Activated CD8-positive, alpha-beta memory T cell treated with anti-CD3 and anti-CD28 coated beads for 48 hours (primary cell): Measurements from ENCODE around the gene EID3.

Experiments used
- DNase-seq, 3 experiments: peaks; one replicate each; pipeline ENCODE4 v3.0.0-alpha.2; 2020; ENCODE audit warnings: low read depth in 2 of 3, low spot score in 2 of 3

Gene EID3

GRCh38 chr12:104333692-104334255 is 30.2 kb downstream of the EID3 start:
- DNase-seq, result no peak

DNA sequence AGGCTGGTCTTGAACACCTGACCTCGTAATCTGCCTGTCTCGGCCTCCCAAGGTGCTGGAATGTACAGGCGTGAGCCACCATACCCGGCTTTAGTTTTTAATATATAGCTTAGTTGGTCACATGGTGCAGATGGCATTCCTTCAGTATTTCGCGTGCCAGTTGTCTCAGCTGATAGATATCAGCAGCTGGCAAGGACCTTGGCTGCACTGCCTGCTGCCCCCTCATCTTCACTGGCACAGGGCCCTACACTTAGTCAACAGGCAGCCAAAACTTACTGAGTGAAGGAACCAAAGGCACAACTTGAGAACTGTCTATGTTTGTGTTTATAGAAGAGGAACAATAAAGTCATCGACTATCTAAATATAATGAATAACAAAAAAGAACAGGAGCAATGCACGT is 31.0 kb downstream of the EID3 start:
- no peak for DNase-seq

GRCh38 chr12:104336115-104336514 is 32.6 kb downstream of the EID3 start:
- no peak for DNase-seq

DNA sequence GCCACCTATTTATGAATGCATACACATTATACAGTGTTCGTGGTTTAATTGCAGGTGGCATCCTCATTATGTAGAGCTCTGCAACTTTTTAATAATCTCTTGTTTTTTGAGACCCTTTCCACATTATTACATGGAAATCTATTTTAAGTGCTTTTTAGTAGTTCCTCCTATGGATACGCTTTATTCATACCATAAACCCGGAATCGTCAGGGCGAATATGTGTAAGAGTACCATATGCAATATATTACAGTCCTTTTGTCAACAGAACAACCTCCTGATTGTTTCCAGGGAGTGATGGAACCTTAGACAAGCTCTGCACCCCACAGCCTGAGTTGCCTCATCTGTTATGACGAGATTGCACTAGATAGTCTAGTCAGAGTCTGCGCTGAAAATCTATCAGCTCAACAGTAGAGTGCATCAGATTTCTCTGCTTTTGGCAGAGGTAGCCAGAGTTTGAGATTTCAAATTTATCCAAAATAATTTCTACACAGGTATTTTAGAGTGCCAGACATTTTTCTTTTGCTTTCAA is 33.6 kb downstream of the EID3 start:
- DNase-seq, result no peak

DNA sequence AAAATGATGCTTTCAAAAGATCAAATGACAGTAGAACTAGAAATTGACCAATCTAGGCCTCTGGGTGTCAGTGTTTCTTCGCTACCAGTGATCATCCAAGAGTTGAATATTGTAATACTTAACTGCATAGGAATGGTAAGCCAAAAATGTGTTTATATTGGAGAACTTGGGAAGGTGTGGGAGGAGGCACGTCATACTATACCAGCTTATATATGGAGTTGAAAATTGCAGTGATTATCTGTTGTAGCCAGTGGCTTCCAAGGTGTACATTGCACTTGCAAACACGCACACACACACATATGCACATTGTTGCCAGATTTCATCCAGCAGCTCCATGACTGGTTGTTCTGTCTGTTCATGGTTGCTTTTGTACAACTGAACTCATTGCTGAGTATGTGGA is 36.1 kb downstream of the EID3 start:
- no peak for DNase-seq

DNA sequence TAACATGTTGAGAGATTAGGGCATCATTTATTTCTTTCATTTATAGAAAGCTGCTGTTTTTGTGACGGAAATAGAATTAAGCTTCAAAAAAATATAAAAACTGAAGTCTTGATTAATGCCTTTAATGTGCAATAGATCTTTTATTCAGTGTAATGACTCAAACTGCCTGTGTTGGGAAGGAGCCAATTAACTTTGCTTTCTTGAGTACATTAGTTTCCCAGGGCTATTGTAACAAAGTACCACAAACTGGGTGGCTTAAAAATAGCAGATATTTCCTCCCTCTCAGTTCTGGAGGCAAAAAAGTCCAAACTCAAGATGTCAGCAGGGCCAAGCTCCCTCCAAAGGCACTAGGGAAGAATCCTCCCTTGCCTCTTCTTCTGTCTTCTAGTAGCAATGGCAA is 36.6 kb downstream of the EID3 start:
- DNase-seq, result no peak

GRCh38 chr12:104340925-104341611 is 37.5 kb downstream of the EID3 start:
- no peak for DNase-seq

DNA sequence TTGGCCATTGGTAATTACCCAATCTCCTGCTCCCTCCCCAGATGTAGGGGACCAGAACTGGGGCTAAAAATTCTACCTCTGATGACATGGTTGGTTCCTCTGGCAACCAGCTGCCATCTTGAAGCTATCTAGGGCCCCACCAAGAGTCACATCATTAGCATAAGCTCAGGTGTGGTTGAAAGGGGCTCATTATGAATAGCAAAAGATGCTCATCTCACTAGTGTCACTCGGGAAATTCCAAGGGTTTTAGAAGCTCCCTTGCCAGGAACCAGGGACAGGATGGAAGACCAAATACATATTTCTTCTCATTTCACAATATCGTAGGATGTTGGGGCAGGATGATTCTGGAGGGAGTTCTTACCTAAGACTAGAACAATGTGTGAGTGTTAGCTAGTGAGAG is 38.6 kb downstream of the EID3 start:
- DNase-seq, result no peak

GRCh38 chr12:104342635-104343249 is 39.2 kb downstream of the EID3 start:
- no peak for DNase-seq

GRCh38 chr12:104344682-104345081 is 41.1 kb downstream of the EID3 start:
- no peak for DNase-seq

DNA sequence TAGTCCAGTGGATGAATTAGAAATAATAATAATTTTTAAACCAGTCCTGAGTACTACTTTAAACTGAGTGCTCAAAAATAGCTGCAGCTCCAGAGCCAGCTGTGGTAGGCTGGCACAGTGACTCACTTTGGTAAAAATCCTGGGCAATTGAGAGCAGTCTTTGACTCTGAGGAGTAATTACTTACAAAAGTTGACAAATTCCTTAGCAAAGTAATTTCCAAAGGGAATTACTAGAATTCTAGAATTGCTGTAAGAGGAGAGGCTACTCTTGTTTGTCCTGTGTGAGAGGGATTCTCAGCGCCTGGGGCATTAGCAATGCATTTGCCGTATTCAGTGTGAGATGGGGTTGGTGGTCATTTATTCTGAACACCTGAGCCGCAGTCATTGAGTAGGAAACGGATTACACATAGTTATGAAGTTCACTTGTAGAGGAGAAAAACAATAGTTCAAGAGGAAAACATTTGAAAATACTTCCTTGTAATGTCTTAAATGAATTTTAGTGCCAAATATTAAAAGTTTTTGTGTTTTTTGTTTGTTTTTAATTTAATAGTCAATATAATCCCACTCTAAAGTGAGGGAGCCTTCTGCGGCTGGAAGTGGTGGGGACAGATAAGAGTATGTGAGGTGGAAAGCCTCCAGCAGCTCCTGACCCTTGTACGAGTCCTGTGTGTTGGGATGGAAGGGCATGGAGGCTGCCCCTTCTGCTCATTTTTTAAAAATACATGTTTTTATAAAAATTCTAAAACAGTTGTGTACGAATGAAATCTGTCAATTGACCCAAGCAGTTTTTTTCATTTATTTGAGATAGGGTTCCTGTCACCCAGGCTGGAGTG is 41.9 kb downstream of the EID3 start:
- DNase-seq, result no peak

- DNase-seq, result no peak
Measured at GRCh38 chr12:104347374-104348075, 44.0 kb downstream of the EID3 start.

DNA sequence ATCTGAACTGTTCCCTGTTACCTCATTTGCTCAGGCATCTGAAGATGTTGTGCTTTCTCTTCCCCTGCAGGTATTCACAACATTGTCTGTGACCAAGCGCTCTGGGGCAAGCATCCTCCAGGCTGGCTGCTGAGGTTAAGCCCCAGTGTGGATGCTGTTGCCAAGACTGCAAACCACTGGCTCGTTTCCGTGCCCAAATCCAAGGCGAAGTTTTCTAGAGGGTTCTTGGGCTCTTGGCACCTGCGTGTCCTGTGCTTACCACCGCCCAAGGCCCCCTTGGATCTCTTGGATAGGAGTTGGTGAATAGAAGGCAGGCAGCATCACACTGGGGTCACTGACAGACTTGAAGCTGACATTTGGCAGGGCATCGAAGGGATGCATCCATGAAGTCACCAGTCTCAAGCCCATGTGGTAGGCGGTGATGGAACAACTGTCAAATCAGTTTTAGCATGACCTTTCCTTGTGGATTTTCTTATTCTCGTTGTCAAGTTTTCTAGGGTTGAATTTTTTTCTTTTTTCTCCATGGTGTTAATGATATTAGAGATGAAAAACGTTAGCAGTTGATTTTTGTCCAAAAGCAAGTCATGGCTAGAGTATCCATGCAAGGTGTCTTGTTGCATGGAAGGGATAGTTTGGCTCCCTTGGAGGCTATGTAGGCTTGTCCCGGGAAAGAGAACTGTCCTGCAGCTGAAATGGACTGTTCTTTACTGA is 44.9 kb downstream of the EID3 start:
- DNase-seq, result no peak

DNA sequence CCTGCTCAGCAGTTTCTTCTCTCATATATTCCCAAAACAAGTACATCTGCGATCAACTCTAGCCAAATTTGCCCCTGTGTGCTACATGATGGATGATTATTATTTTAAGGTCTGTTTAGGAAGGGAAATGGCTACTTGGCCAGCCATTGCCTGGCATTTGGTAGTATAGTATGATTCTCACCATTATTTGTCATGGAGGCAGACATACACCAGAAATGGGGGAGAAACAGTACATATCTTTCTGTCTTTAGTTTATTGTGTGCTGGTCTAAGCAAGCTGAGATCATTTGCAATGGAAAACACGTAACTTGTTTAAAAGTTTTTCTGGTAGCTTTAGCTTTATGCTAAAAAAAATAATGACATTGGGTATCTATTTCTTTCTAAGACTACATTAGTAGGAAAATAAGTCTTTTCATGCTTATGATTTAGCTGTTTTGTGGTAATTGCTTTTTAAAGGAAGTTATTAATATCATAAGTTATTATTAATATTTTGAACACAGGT is 45.5 kb downstream of the EID3 start:
- DNase-seq, result no peak

DNA sequence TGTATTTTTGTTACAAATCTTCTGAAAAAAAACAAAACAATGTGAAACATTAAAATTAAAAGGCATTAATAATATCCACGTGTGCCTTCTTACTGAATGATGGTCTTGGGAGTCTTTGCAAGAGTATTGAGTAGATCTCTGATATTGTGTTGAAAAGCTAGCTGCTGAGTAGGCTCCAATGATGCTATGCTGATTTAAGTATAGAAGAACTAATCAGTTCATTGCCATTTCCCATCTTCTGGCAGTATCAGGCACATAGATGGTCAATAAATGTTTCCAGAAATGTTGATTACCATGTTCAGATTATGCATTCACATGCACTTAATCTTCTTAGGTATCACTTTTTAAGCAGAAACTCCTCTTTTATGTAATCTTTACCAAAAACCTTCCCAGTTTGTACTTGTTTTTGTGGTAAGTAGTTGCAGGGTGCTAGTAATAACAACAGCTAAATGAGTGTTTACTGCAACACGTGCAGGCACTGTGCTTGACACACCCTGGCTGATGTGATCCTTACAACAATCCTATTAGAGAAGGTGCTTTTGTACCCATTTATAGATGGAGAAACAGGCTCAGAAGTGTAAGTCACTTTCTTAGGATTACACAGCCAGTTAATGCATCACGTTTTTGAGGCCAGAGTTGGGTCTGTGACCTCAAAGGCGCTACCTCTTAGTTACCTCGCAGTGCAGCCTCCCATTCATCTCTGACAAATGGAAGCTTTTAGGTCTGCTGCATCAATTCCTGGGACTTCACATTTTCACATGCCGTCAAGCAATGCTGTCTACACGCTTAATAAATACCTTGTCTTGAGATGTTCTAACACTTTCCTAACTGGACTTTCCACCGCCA is 46.9 kb downstream of the EID3 start:
- no peak for DNase-seq

- DNase-seq, result no peak
Measured at GRCh38 chr12:104351057-104351983, 47.8 kb downstream of the EID3 start.

- no peak for DNase-seq
Measured at GRCh38 chr12:104352106-104352713, 48.7 kb downstream of the EID3 start.
